NCI-H526 (cell line): ENCODE measurements around the gene HRCT1.

Experiments
- DNase-seq, 2 experiments: peaks; one replicate each; lab custom pipeline; 2025; lab: John Stamatoyannopoulos, UW

The HRCT1 gene

DNA sequence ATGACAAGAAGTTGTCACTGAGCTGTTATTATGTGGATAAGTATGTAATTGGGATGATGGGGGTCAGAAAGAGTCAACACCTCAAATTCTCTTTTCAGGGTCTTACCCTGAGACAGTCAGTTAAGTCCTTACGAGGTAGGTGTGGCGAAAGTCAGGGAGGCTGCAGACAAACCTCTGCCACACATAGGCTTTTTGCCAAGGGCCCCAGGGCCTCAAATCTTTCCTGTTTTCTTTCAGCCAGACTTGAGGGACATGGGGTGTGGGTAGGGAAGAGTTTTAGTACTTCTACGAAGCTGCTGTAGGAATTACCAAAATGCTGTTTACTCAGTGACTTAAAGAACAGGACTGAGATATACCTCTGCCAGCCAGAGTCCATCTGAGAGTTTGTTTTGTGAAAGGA is 38.2 kb downstream of the HRCT1 start:
- DNase-seq: no peak

DNA sequence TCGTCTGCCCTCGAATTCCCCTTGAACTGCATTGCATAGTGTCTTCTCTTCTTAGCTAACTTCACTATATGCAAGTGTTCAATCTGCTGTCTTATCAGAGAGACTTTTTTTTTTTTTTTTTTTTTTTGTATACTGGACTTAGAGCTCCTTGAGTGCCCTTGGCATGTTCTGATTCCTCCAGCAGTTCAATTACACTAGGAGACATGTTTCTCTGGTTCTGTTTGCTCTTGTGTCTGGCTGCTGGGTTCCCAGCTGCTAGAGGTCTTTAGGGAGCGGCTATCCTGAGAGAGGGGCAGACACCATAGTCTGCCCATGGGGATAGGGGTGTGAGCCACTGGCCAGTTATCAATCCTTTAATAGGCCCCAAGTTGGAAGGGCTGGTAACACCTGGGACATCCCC is 38.8 kb downstream of the HRCT1 start:
- DNase-seq: no peak

DNA sequence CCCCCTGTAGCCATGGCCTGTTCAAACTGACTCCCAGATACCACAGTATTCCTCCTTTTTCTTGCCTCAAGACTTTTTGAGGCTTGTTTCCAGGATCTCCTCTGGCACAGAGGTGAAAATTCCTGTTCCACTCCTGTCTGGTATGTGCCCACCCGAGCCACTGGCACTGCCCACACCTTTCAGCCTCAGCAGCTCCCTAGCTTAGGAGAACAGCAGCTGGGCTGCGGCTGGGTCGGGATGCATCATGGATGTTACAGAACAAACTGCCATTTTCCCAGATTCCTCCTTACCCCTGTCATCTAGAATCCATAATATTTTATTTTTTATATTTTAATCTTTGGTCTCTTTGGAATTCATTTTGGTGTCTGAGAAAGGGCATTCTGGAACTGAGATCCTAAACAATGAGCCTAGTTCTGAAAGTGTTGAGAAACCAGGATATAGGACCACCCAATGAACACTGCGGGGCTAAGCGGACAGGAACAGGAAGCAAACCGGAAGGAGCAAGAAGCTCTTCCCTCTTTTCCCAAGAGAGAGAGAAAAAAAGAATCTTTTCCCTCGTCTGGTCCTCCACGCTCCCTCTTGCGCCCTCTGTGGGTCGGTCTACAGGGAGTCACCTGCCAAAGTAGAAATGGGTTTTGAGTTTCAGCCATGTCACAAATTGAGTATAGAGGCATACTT is 39.5 kb downstream of the HRCT1 start:
- DNase-seq: peak; percentile 56 to 87

DNA sequence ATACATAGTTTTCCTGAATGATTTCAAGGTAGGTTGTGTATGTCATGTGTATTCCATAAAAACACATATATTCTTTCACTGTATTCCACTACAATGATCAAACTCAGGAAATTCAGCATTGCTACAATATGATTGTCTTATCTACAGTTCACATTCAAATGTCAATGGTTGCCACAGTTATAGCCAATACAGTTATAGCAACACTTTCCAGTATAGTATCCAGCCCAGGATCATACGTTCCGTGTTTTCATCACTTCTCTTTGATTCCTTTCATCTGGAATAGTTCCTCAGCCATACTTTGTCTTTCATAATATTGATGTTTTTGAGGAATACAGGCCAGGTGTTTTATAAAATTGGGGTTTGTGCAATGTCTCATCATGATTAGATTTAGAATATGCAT is 42.4 kb downstream of the HRCT1 start:
- DNase-seq: no peak

DNA sequence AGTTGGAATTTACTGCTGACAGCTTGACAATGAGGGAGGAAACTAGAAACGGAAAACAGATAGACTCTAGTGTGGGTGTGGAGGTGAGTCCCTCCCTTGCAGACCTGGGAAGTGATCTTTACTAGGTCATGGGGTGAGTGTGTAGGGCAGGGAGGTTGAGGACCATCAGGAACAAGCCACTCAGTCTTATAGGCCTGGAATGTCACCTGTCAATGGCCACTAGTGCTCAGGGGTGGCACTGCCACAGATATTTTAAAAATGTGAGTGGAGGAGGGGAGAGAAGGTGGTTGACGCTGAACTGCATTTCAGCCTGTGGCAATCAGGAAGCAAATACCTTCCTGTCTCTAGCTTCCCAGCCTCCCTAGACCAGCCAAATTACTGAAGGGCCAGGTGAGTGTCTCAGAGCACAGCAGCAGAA is 42.9 kb downstream of the HRCT1 start:
- DNase-seq: no peak

DNA sequence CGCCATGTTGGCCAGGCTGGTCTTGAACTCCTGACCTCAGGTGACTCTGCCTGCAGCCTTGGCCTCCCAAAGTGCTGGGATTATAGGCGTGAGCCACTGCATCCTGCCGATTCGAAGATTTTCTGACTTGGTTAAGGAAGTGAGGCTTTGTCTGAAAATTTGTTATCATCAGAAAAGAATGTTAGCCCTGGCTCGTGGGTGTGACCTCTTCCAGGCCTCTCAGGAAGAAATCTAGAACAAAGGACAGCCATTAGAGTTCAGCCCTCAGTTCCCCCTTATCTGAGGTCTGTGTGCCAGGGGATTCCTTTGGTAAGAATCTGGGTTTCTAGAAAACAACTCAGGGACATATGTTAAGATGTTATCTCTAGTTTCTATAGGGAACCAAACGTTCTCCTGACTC is 45.7 kb downstream of the HRCT1 start:
- no peak for DNase-seq

DNA sequence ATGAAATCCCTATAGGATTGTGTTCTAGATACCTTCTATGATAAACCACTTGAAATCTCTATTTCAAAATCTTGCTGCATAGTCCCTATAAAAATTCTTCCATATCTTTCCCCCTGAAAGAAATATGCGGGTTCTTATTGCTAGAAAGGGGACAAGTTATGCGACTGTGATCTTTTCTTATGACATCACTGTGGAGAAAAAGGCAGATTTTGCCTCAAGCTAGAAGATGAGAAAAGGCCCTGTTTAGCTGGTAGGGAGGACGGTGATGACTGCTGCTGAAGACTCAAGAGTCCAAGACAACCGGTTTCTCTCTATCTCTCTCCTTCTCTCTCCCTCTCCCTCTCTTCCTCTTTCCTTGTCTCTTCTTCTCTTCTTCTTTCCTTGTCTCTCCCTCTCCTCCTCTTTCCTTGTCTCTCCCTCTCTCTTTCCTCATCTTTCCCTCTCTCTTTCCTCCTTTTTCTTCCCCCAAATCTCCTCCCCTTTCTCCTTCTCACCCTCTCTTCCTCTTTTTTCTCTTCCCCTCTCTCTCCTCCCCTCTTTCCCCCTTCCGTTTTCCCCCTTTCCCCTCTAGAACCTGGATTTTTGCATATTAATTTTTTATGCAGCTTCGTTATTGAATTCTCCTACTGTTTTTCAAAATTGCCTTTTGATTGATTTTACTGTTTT is 46.7 kb downstream of the HRCT1 start:
- no peak for DNase-seq

DNA sequence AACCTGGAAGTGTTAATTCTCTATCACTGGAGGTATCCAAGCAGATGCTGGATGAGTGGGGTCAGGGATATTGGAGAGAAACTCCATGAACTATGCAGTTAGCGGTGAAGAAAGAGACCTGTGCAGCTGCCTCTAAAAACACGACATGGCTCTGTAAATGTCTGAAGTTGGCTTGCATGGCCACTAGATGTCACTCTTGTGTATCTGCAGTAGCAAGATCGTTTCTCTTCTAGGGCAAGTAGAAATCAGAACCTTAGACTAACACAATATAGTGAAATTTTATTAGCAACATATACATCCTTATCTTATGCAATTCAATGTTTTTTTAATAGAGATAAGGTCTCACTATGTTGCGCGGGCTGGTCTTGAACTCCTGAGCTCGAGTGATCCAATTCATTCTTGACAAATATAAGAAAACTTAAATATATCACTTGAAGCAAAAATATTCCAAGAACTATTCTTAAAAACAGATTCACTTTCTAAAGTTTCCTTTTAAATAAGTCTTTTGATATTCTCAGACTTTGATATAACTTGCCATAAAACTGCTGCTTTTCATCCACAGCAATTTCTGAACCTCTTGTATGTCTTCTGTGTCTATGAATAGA is 49.0 kb downstream of the HRCT1 start:
- peak; percentile 48 to 72 for DNase-seq

DNA sequence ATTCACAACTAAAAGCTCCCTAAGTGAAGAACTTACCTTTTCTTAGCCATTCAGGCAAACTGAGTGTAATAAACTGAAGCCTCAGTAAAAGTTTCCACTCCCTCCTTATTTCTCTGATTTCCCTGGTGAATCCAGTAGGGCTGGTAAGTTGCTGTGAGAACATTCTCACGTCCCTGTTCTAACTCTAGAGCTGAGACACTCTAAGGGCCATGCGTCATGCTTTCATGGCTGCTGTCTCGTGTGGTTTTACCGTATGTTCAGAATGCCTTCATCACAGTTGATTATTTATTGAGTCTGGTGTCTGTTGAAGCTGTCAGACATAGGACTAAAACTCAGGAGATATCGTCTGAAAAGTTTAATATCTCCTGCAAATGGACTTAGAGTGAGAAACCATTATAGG is 50.6 kb downstream of the HRCT1 start:
- no peak for DNase-seq
